Measurements from ENCODE around the gene OSBPL9.
"Not testable (repeated sequence)": the region's sequence is repeated elsewhere in the genome, so short reads cannot be mapped to it uniquely, and the experiment has no call there.

The OSBPL9 gene

GRCh38 chr1:51671527-51672325 is 54.8 kb downstream of the OSBPL9 start:
- no peak for DNase-seq

GRCh38 chr1:51673279-51673678 is 56.4 kb downstream of the OSBPL9 start:
- no peak for DNase-seq

GRCh38 chr1:51675177-51675780 is 58.4 kb downstream of the OSBPL9 start:
- no peak for DNase-seq

GRCh38 chr1:51679435-51679834 is 62.5 kb downstream of the OSBPL9 start:
- no peak for DNase-seq

- DNase-seq, result no peak
Observed at GRCh38 chr1:51684776-51685175, 67.9 kb downstream of the OSBPL9 start.

GRCh38 chr1:51686450-51686849 is 69.6 kb downstream of the OSBPL9 start:
- DNase-seq, result no peak

- no peak for DNase-seq
Observed at GRCh38 chr1:51689075-51689440, 72.2 kb downstream of the OSBPL9 start.

GRCh38 chr1:51689643-51690042 is 72.8 kb downstream of the OSBPL9 start:
- DNase-seq, result no peak

GRCh38 chr1:51690285-51690961 is 73.5 kb downstream of the OSBPL9 start:
- DNase-seq, result no peak

GRCh38 chr1:51691920-51692319 is 75.0 kb downstream of the OSBPL9 start:
- no peak for DNase-seq

GRCh38 chr1:51693419-51694155 is 76.7 kb downstream of the OSBPL9 start:
- DNase-seq, result no peak

GRCh38 chr1:51697166-51697565 is 80.3 kb downstream of the OSBPL9 start:
- no peak for DNase-seq

- DNase-seq, result no peak
Observed at GRCh38 chr1:51699391-51699790, 82.5 kb downstream of the OSBPL9 start.

- DNase-seq, result not testable (repeated sequence)
Observed at GRCh38 chr1:51701782-51702181, 84.9 kb downstream of the OSBPL9 start.

- DNase-seq, result not testable (repeated sequence)
Observed at GRCh38 chr1:51702220-51702619, 85.3 kb downstream of the OSBPL9 start.

- DNase-seq, result no peak
Observed at GRCh38 chr1:51705035-51705434, 88.1 kb downstream of the OSBPL9 start.

GRCh38 chr1:51708911-51709760 is 92.2 kb downstream of the OSBPL9 start:
- DNase-seq, result no peak

GRCh38 chr1:51709951-51710350 is 93.1 kb downstream of the OSBPL9 start:
- no peak for DNase-seq

GRCh38 chr1:51712590-51712989 is 95.7 kb downstream of the OSBPL9 start:
- DNase-seq, result no peak

GRCh38 chr1:51714374-51715019 is 97.6 kb downstream of the OSBPL9 start:
- no peak for DNase-seq

- no peak for DNase-seq
Observed at GRCh38 chr1:51715369-51715768, 98.5 kb downstream of the OSBPL9 start.

- DNase-seq, result no peak
Observed at GRCh38 chr1:51716746-51717145, 99.9 kb downstream of the OSBPL9 start.
